ENCODE data around the gene KLHL34.

- TF ChIP-seq CTCF (IDR thresholded peaks at IDR 0.05; ENCODE audit: insufficient read depth, low read depth, low read length) (no peak), EZH2 (IDR thresholded peaks at IDR 0.05; ENCODE audit: insufficient read depth, low read length) (no peak)
These were observed 2.1 kb downstream of the KLHL34 start for GRCh38 chrX:21655901-21656586.
